Activated CD4-positive, CD25-positive, alpha-beta regulatory T cell treated with anti-CD3 and anti-CD28 coated beads, Interleukin-2, amount 50 U/mL, for 16 hours (primary cell): ENCODE measurements around the gene PIP4K2C.
"Not testable (repeated sequence)": the region's sequence is repeated elsewhere in the genome, so short reads cannot be mapped to it uniquely, and the experiment has no call there.

Source experiments
- DNase-seq: peaks from one replicate; pipeline ENCODE4 v3.0.0-alpha.2; 2020; ENCODE audit warnings: low read depth, low spot score

PIP4K2C gene

DNA sequence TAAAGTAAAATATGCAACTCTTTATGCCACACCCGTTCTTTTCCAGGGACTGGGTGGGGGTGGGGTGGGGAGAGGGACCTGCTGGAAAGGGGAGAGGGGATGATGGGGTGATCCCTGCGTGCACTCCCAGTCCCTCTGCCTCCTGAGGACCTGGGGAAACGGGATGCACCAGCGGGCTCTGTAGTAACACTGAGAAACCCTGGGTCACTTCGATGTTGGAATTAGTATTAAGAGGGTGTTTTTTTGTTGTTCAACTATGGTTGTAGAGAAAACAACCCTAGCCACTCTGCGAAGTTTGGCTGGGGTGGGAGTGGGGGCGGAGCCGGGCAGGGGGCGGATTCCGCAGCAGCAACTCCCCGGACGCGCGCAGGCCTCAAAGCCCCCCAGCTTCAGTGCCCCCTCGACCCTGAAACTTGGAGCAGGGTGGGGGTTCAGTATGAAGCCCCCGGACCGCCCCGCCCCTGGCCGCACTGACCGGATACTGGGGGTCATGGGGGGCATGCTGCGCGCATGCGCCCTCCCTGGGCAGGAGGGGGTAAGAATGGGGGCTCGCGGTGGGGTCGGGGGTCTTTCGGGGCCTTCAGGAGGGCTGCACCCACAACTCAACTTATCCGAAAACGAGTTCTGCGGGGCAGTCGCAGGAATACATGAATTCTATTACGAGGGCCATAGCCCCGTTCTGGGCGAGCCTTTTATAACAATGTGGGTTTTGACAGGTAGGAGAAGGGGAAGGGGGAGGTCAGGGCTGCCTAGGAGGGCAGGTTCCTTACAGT is 19.0 kb downstream of the PIP4K2C start:
- no peak for DNase-seq

DNA sequence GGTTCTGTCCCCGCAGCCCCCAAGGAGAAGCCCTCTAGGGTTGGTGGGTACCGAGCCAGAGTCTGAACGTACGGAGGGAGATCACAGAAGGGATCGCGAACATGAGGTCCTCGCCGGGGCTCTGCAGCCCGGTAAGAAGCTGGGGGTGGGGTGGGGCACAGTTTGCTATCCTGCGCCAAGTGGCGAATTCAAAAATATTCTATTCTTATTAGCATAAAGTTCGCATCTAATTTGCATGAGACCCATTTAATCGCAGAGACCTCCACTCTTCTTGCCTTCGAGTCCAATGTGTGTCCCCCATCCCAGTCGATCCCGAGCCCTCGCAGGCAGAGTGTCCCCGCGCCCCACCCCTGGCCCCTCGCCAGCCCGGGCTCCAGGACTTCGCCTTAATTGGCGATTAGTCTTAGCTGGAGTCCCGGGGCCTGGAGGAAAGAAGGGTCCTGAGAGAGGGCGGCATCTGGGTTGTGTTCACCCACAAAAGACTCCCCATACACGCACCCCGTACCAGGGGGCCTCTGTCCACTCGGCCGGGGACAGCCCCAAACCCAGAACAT is 19.6 kb downstream of the PIP4K2C start:
- no peak for DNase-seq

DNA sequence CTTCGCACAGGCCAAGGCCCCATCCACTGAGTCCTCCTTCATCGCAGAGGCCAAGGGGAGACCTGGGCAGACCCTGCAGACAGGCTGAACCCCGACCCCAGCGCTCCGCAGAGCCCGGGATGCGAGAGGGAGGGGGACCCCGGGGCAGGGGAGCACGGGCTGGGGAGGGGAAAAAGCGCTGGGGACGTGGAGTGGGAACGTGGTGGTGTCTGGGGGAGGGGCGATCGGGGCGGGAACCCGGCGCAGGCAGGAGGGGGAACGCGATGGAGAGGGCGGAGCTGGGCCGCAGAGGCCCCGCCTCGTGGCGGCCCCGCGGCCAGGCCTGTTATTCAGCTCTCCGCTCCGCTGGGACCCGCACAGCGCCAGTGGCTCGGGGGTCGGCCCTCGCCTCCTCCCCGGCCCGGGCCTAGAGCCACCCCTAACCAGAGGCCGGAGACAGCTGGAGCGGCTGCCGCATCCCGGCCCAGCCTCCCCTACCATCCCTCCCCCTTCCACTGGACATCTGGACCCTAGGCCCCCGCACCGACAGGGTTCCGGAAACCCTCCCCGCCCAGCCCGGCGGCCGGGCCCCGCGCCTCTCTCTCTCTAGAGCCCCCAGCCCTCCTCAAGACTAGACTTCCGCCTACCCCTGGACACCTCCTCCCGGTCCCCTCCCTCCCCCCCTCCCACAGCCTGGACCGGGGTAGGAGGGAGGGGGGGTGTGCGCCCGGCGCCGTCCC is 20.3 kb downstream of the PIP4K2C start, which contains the start of gene ARHGEF25:
Gene ARHGEF25, plus strand, starts transcription at position 328 of the 719 bp plus-strand sequence. CDS start 460 bp downstream, outside the sequence.
- DNase-seq = no peak

DNA sequence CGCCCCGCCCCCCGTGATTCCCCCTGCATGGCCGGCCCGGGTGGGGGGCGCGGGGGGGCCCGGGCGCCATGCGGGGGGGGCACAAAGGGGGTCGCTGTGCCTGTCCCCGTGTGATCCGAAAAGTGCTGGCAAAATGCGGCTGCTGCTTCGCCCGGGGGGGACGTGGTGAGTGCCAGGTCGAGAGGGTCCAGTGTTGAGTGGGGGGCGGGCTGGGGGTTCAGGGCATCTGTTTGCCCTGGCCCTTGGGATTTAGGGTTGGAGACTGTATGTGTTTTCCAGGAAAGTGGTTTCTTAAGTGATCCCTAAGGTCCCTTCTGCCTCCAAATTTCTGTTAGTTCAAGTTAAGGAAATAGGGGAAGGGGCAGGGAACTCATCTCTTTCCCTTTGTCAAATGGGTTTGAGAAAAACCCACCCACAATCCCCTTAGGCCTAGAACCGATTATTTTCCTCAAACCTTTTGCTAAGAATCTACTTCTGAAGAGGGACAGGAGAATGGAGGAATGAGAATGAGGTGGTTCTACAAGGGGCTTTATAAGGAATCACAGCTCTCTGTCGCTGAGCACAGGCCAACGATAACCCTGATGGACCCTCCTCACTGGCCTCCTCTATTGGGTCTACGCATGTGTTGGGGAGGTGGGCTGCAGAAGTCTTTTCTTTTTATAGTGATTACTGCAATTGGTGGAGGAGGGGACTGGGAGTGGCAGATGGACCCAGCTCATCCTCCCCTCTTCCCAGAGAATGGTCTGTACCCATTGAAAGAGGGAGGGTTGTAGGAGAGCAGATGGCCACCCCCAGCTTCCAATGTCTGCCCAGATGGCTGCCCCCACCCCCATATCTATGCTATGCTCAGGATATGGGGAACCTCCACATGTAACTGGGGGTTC is 21.1 kb downstream of the PIP4K2C start:
- no peak for DNase-seq

DNA sequence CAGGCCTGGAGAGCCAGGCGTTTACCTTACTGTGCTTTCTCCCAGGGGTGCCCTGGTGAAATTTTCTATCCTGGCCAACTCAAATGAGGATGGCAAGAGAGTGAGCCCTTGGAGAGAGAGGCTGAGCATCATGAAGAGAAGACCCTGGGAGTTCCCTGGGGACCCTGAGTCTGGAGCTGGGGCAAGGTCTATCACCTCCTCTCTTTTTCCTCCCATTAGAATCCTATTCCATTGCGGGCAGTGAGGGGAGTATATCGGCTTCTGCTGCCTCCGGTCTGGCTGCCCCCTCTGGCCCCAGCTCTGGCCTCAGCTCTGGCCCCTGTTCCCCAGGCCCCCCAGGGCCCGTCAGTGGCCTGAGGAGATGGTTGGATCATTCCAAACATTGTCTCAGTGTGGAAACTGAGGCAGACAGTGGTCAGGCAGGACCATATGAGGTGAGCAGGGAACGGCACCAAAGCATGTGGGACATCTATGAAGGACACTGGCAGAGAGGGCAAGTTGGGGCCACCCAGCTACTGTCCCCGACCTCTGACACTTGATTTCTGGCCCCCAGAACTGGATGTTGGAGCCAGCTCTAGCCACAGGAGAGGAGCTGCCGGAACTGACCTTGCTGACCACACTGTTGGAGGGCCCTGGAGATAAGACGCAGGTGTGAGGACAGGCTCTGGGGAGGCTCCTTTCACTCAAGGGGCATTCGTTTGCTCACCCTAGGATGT is 21.9 kb downstream of the PIP4K2C start:
- no peak for DNase-seq

DNA sequence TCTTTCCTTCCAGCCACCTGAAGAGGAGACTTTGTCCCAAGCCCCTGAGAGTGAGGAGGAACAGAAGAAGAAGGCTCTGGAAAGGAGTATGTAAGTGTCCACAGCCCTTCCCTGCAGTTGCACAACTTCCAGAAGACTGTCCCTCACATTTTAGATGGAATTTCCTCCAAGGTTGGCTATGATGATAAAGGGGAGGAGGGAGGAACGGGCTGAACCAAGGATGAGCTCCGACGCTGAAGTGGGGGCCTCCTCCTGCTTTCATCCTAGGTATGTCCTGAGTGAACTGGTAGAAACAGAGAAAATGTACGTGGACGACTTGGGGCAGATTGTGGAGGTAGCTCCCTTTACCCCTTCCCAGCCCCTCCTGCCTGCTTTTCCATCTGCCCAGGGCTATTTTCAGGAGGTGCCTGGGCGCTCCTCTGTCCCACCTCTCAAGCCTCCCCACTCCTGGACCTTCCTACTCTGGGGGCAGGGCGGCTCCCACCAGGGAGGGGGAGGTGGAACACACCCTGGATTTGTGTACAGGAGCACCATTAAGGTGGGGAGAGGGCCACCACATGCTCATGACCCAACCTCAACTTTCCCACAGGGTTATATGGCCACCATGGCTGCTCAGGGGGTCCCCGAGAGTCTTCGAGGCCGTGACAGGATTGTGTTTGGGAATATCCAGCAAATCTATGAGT is 22.6 kb downstream of the PIP4K2C start:
- no peak for DNase-seq

DNA sequence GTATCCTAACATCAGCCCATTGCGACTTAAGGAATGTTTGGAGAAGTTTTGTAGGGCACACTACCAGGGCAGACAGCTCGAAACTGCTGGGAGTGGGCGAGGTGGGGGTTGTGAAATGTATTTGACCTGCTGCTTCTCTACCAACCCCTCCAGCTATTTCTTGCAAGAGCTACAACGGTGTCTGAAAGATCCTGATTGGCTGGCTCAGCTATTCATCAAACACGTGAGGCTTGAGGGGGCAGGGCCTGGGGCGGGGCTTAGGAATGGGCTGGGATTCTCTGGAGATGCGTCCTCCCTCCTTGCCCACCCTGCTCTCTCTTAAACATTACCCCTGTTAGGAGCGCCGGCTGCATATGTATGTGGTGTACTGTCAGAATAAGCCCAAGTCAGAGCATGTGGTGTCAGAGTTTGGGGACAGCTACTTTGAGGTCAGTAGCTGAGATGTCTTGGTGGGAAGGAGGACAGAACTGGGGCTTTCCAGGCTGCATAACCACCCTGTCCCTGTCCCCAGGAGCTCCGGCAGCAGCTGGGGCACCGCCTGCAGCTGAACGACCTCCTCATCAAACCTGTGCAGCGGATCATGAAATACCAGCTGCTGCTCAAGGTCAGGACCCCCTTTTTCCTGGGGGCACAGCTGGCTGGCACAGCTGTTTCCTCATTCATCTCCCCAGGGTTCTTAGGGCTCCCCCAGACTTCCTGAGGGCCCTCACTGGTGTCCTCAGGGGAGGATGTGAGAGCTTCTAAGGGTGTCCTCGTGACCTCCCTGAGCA is 23.4 kb downstream of the PIP4K2C start:
- no peak for DNase-seq

DNA sequence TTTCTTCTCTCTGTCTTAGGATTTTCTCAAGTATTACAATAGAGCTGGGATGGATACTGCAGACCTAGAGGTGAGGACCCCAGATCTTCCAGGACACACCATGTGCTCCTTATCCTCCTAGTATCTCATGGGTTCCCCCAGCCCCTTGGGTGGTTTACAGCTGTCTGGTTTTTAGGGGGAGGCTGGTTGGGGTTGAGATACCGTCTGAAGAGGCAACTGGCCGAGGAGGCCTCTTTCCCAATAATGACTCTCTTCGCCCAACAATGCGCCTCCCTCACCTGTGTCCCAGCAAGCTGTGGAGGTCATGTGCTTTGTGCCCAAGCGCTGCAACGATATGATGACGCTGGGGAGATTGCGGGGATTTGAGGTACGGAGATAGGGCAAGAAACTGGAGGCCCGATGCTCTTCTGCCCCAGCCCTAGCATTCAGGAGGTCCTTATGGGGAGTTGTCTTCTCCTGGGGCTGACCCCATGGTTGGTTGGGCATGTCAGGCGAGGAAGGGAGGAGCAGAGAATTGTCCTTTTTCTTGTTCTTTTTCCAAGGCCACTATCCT is 24.0 kb downstream of the PIP4K2C start:
- DNase-seq = no peak

DNA sequence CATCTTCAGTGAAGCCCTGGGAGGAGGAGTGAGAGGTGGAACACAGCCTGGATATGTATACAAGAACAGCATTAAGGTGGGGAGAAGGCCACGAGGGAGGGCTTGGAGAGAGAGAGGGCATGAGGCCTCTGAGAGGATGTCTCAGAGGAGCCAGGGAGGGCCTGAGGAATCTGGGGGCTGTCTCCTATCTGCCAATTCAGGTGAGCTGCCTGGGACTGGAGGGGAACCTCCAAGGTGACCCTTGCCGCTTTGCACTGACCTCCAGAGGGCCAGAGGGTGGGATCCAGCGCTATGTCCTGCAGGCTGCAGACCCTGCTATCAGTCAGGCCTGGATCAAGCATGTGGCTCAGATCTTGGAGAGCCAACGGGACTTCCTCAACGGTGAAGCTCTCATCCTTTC is 24.6 kb downstream of the PIP4K2C start:
- DNase-seq = no peak

DNA sequence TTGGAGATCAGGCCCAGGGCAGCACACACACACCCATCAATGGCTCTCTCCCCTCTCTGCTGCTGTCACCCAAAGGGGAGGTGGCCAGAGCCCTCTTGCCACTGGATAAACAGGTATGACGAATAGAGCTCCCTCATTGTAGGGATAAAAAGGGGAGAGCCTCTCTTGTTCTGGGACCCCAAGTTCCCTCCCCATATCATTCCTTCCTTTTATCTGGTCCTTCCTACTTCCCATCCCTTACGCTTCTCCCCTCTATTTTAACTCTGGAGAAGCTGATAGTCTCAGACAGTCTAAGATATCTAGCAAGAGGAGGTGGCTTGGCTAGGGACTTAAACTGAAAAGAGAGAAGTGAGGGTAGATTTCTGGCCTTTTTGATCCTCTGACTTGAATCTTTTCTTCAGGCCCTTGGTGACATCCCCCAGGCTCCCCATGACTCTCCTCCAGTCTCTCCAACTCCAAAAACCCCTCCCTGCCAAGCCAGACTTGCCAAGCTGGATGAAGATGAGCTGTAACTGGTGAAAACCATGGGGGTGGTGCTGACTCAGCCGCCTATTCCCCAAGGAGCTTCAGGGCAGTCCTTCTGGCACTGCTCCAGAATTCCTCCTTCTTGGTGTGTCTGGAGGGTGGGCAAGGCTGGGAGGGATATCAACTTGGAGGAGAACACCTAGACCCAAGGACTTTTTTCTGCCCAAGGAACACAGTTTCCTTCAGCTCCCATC is 25.6 kb downstream of the PIP4K2C start:
- DNase-seq = no peak

DNA sequence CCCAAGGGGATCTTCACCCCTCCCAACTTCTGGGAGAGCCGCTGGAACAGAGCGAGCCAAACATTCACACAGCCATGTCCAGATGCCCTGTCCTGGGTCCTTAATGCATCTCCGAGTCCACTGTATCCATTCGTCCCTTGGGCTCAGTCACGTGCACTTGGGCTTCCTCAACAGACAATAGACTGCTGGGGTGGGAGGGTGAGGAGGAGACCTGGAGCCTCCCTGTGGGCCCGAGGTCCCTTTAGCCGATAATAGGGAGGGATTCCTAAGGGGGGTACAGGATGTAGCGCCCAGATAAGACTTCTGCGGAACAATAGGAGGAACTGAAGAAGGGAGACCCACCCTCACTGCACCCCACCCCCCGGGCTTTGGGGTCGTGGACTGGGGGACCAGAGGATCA is 26.9 kb downstream of the PIP4K2C start:
- DNase-seq = no peak

DNA sequence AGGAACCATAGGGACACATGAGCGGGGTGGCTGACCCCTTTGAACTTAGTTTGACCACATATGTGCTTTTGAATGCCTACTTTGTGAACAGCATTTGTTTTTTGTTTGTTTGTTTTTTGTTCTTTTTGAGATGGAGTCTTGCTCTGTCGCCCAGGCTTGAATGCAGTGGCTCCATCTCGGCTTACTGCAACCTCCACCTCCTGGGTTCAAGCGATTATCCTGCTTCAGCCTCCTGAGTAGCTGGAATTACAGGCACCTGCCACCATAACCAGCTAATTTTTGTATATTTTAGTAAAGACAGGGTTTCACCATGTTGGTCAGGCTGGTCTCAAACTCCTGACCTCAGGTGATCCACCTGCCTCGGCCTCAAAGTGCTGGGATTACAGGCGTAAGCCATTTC is 27.4 kb downstream of the PIP4K2C start:
- DNase-seq = not testable (repeated sequence)

DNA sequence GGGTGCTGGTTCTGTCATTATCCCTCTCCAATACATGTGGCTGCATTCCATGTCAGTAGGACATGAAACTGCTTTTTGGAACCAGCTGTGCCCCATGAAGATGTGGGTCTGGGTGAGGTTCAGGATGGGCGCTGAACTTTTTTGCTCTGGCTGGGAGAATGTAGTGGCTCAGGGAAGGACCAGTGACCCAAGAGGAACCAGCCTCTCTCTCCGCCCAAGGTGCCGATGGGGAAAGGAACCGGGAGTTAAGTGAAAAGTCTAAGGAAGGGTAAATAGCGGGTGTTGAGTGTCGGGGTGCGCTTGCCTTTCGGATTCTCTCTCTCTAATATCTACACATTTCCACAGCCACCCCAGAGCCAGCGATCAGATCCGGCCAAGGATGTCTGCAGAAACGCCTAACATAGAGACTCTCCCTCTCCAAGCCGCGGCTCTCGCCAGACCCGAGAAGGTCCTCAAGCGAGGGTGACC is 28.0 kb downstream of the PIP4K2C start:
- no peak for DNase-seq

DNA sequence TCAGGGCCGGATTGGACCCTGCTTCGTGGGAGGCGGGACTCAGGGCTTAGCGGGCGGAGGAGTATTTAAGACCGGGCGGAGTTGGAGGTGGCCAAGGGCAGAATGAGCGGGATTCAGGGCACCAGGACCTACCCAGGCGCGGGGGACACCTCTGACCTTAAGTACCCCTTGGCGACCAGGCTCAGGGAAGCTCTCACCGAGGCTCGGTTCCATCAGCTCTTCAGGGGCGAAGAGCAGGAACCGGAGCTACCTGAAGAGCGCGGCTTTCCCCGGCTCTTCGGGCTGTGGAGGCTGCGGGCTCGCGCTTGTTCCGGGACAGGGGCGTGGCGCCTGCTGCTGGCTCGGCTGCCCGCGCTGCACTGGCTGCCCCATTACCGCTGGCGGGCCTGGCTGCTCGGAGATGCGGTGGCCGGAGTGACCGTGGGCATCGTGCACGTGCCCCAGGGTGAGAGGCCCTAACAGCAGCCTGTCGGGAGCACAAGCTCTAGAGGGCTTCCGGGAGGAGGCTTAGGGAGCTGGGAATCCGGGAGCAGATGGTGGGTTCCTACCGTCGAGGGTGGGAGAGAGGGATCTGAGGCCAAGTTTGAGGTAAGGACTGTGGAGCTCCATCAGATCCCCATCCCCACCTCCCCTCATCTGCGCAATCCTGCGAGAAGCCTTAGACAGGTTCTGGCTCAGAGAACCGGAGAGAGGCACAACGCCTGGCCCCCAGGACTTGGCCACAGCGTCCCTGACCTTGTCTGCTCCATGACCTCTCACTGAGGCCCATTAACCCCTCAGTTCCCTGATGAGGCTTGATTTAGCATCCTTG is 28.6 kb downstream of the PIP4K2C start:
- DNase-seq = no peak

DNA sequence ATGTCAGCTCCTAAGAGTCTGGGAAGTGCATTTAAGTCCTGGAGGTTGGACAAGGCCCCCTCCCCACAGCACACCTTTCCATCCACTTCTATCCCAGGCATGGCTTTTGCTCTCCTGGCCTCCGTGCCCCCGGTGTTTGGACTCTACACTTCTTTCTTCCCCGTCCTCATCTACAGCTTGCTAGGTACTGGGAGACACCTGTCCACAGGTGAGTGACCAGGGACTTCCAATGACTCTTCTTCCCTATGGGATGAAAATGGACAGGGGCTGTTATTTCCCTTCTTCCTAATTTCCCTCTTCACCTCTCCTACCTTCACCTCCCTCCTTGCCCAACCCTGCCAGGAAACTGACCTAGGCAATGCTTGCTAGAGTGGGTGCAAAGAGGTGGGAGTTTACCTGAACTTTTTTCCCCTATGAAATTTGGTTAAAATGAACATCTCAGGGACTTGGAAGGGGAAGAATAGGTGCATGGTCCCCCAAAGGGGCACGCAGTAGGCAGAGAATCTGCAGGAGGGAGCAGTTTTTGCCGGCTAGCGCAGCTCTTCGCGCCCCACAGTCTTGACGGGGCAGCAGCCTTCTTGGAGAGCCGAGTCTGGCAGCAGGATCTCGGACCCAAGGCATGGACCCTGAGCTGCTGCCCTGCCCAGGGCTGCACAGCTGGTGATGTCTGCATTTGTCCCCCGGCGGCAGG is 29.4 kb downstream of the PIP4K2C start:
- no peak for DNase-seq

DNA sequence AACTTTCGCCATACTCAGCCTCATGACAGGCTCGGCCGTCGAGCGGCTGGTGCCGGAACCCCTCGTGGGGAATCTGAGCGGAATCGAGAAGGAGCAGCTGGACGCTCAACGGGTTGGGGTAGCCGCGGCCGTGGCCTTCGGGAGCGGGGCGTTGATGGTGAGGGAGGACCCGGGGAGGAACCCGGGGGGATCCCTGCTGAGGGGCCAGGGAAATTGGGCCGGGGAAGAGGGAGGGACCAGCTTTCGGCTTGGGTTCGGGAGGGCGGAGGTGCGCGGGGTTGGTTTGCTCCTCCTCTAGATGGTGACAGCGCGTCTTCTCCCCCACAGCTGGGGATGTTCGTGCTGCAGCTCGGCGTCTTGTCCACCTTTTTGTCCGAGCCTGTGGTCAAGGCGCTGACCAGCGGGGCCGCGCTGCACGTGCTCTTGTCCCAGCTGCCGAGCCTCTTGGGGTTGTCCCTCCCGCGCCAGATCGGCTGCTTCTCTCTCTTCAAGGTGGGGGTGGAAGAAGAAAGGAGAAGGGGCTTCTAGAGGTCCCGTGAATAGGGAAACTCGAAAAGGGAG is 30.0 kb downstream of the PIP4K2C start:
- no peak for DNase-seq
